Right lobe of liver (tissue), 4 donors: Measurements from ENCODE around the gene CHN2.

Experiments
- CTCF ChIP-seq, 4 donors: fragments of 200-600 bp in 3 of 4; fragments of 450-650 bp in 1 of 4; IDR thresholded peaks; one replicate each; pipeline versions ENCODE4 v1.5.1 to v1.8.0; 2016 to 2022; ENCODE audit warnings: antibody characterized with exemption in 4 of 4, mild to moderate bottlenecking in 2 of 4
- POLR2A ChIP-seq: fragments of 450-650 bp; IDR thresholded peaks from one replicate; pipeline ENCODE4 v1.6.1; 2017; ENCODE audit warnings: antibody characterized with exemption, mild to moderate bottlenecking
- donor health status: DM: no; HTN: no; CAD: no.
- donor health status: DM: no; HTN: no; CAD: no.
- donor health status: DM: no; HTN: yes; CAD: no.

GRCh38 chr7:29471444-29472138 lies 277.0 kb downstream of the CHN2 start:
- TF ChIP-seq CTCF (IDR thresholded peaks at IDR 0.05) (no peak), POLR2A (no peak)
